SK-N-SH treated with all-trans-retinoic acid at 6 μM for 48 hours (cell line): Measurements from ENCODE around the gene PNN.
"Not testable (repeated sequence)": the region's sequence is repeated elsewhere in the genome, so short reads cannot be mapped to it uniquely, and the experiment has no call there.

Source experiments
- ATAC-seq: fragments of 200-7000 bp; cut with Tn5 transposase; 3 replicates; pipeline ENCODE4 v1.9.1; 2020; ENCODE audit warnings: mild to moderate bottlenecking, moderate library complexity
- ARNTL ChIP-seq: fragments of 450-650 bp; formaldehyde crosslinking; IDR thresholded peaks from 2 replicates; pipeline ENCODE4 v1.5.0; 2020; ENCODE audit warnings: low read depth, mild to moderate bottlenecking, moderate library complexity, borderline replicate concordance
- BACH2 ChIP-seq: fragments of 250-450 bp; sonication (Bioruptor Pico); IDR thresholded peaks from 2 replicates; pipeline ENCODE4 v1.9.0; 2021; ENCODE audit warnings: mild to moderate bottlenecking, borderline replicate concordance
- CREB5 ChIP-seq: fragments of 250-450 bp; sonication (Bioruptor Pico); IDR thresholded peaks from 2 replicates; pipeline ENCODE4 v1.5.1; 2020; ENCODE audit warnings: low read depth, mild to moderate bottlenecking, moderate library complexity
- CSDC2 ChIP-seq: fragments of 250-450 bp; sonication (Bioruptor Pico); IDR thresholded peaks from 2 replicates; pipeline ENCODE4 v1.5.0; 2020; ENCODE audit warnings: mild to moderate bottlenecking, moderate library complexity
- CSRNP3 ChIP-seq: fragments of 250-450 bp; sonication (Bioruptor Pico); IDR thresholded peaks from 2 replicates; pipeline ENCODE4 v1.5.1; 2021; ENCODE audit warnings: mild to moderate bottlenecking, moderate library complexity
- ESRRG ChIP-seq: fragments of 250-450 bp; sonication (Bioruptor Pico); IDR thresholded peaks from 2 replicates; pipeline ENCODE4 v1.6.1; 2021; ENCODE audit warnings: mild to moderate bottlenecking
- ISL1 ChIP-seq: fragments of 250-450 bp; sonication (Bioruptor Pico); IDR thresholded peaks from 2 replicates; pipeline ENCODE4 v2.1.2; 2022; ENCODE audit warnings: mild to moderate bottlenecking, moderate library complexity
- OSR1 ChIP-seq: fragments of 250-450 bp; sonication (Bioruptor Pico); IDR thresholded peaks from 2 replicates; pipeline ENCODE4 v1.8.0; 2022; ENCODE audit warnings: moderate library complexity, mild to moderate bottlenecking, inconsistent platforms
- PATZ1 ChIP-seq: fragments of 250-450 bp; sonication (Bioruptor Pico); IDR thresholded peaks from 2 replicates; pipeline ENCODE4 v1.8.0; 2020; ENCODE audit warnings: mild to moderate bottlenecking, moderate library complexity, borderline replicate concordance
- POU6F1 ChIP-seq: fragments of 250-450 bp; sonication (Bioruptor Pico); IDR thresholded peaks from 2 replicates; pipeline ENCODE4 v1.8.0; 2021; ENCODE audit warnings: low read depth, mild to moderate bottlenecking, moderate library complexity, borderline replicate concordance
- PPARA ChIP-seq: fragments of 250-450 bp; sonication (Bioruptor Pico); IDR thresholded peaks from 2 replicates; pipeline ENCODE4 v1.5.0; 2020; ENCODE audit warnings: mild to moderate bottlenecking, borderline replicate concordance
- RARB ChIP-seq: fragments of 250-450 bp; sonication (Bioruptor Pico); IDR thresholded peaks from 2 replicates; pipeline ENCODE4 v1.8.0; 2021; ENCODE audit warnings: mild to moderate bottlenecking, moderate library complexity
- SNAI2 ChIP-seq: fragments of 250-450 bp; sonication (Bioruptor Pico); IDR thresholded peaks from 2 replicates; pipeline ENCODE4 v1.5.0; 2020; ENCODE audit warnings: mild to moderate bottlenecking, moderate library complexity
- TCF4 ChIP-seq: fragments of 250-450 bp; sonication (Bioruptor Pico); IDR thresholded peaks from 2 replicates; pipeline ENCODE4 v1.8.0; 2021; ENCODE audit warnings: mild to moderate bottlenecking, moderate library complexity, borderline replicate concordance
- TSHZ2 ChIP-seq: fragments of 250-450 bp; sonication (Bioruptor Pico); IDR thresholded peaks from 2 replicates; pipeline ENCODE4 v1.5.0; 2020; ENCODE audit warnings: mild to moderate bottlenecking, moderate library complexity
- ZC3H10 ChIP-seq: fragments of 250-450 bp; sonication (Bioruptor Pico); IDR thresholded peaks from 2 replicates; pipeline ENCODE4 v1.5.1; 2021; ENCODE audit warnings: mild to moderate bottlenecking, moderate library complexity
- ZFP3 ChIP-seq: fragments of 250-450 bp; sonication (Bioruptor Pico); IDR thresholded peaks from 2 replicates; pipeline ENCODE4 v1.5.0; 2020; ENCODE audit warnings: mild to moderate bottlenecking, moderate library complexity
- ZFP30 ChIP-seq: fragments of 450-650 bp; formaldehyde crosslinking; IDR thresholded peaks from 2 replicates; pipeline ENCODE4 v1.5.0; 2022; ENCODE audit warnings: mild to moderate bottlenecking, moderate library complexity
- ZNF565 ChIP-seq: fragments of 450-650 bp; formaldehyde crosslinking; conservative IDR thresholded peaks from 2 replicates; pipeline ENCODE4 v1.5.0; 2020; ENCODE audit warnings: low read depth, mild to moderate bottlenecking, moderate library complexity
- ZNF70 ChIP-seq: fragments of 450-650 bp; formaldehyde crosslinking; IDR thresholded peaks from 2 replicates; pipeline ENCODE4 v1.5.0; 2020; ENCODE audit warnings: mild to moderate bottlenecking, moderate library complexity
- ZNF8 ChIP-seq: fragments of 450-650 bp; formaldehyde crosslinking; IDR thresholded peaks from 2 replicates; pipeline ENCODE4 v1.5.0; 2020; ENCODE audit warnings: mild to moderate bottlenecking, moderate library complexity

The PNN gene

GRCh38 chr14:39174560-39175444 is at the start of gene PNN:
Gene PNN (plus strand): TSS chr14:39175254. CDS start chr14:39175280, 26 bp downstream.
- TF ChIP-seq ZNF8 (CRISPR knock-in tag): no peak
- no peak for TF ChIP-seq PPARA
- no peak for TF ChIP-seq CSRNP3 (CRISPR knock-in tag)
- TF ChIP-seq ZFP3 (CRISPR knock-in tag): no peak
- no peak for TF ChIP-seq ESRRG (CRISPR knock-in tag)
- no peak for TF ChIP-seq OSR1
- no peak for TF ChIP-seq BACH2 (CRISPR knock-in tag)
- no peak for TF ChIP-seq ZFP30 (CRISPR knock-in tag)
- no peak for TF ChIP-seq PATZ1
- TF ChIP-seq SNAI2 (CRISPR knock-in tag): no peak
- no peak for TF ChIP-seq ARNTL (CRISPR knock-in tag)
- TF ChIP-seq ISL1 (CRISPR knock-in tag): no peak
- TF ChIP-seq TSHZ2 (CRISPR knock-in tag): no peak
- no peak for TF ChIP-seq ZNF70
- no peak for TF ChIP-seq POU6F1 (CRISPR knock-in tag)
- no peak for TF ChIP-seq CSDC2 (CRISPR knock-in tag)
- TF ChIP-seq TCF4: no peak
- TF ChIP-seq ZC3H10 (CRISPR knock-in tag): no peak
- ATAC-seq: peak; percentile 95

GRCh38 chr14:39137835-39138234 is 37.2 kb upstream of the PNN start:
- ATAC-seq: not testable (repeated sequence)

- TF ChIP-seq CREB5 (CRISPR knock-in tag) (no peak), ZNF70 (no peak), SNAI2 (CRISPR knock-in tag) (no peak), OSR1 (no peak), ZNF565 (CRISPR knock-in tag) (no peak)
Measured at GRCh38 chr14:39138440-39138839, 36.6 kb upstream of the PNN start.

GRCh38 chr14:39140170-39140569 is 34.9 kb upstream of the PNN start:
- ATAC-seq: no peak
- TF ChIP-seq TSHZ2 (CRISPR knock-in tag): no peak
- no peak for TF ChIP-seq ZNF565 (CRISPR knock-in tag)
- TF ChIP-seq ZFP3 (CRISPR knock-in tag): no peak
- TF ChIP-seq OSR1: no peak
- no peak for TF ChIP-seq ISL1 (CRISPR knock-in tag)
- TF ChIP-seq RARB: no peak
- TF ChIP-seq CSRNP3 (CRISPR knock-in tag): no peak
- no peak for TF ChIP-seq SNAI2 (CRISPR knock-in tag)
- TF ChIP-seq PPARA: no peak
- TF ChIP-seq CSDC2 (CRISPR knock-in tag): no peak
- no peak for TF ChIP-seq ZNF70
- TF ChIP-seq ZC3H10 (CRISPR knock-in tag): no peak
- no peak for TF ChIP-seq ZFP30 (CRISPR knock-in tag)

More at GRCh38 chr14:39138440-39138839, 36.6 kb upstream of the PNN start:
- no peak for ATAC-seq
